BE2C (cell line): Measurements from ENCODE around the gene LDLRAD3.

Source experiments
- DNase-seq: peaks from one replicate; pipeline ENCODE4 v3.0.0-alpha.2; 2020
- H3K27me3 ChIP-seq: fragments of 250-450 bp; sonication (Bioruptor Pico); 2 replicates; pipeline ENCODE4 v1.5.1; 2020; ENCODE audit warnings: mild to moderate bottlenecking
- H3K36me3 ChIP-seq: fragments of 250-450 bp; sonication (Bioruptor Pico); 2 replicates; pipeline ENCODE4 v1.5.1; 2020; ENCODE audit warnings: mild to moderate bottlenecking
- H3K4me1 ChIP-seq: fragments of 250-450 bp; sonication (Bioruptor Pico); 2 replicates; pipeline ENCODE4 v1.5.1; 2020
- H3K4me3 ChIP-seq: 2 replicates; pipeline ENCODE4 v1.5.1; 2011; ENCODE audit warnings: low read depth, low read length
- H3K9me3 ChIP-seq: fragments of 250-450 bp; sonication (Bioruptor Pico); 2 replicates; pipeline ENCODE4 v1.5.1; 2020
- CTCF ChIP-seq: IDR thresholded peaks from 2 replicates; pipeline ENCODE4 v1.5.1; 2012; ENCODE audit warnings: mild to moderate bottlenecking, low read depth, low read length

The LDLRAD3 gene

GRCh38 chr11:36273110-36273509, 329.2 kb downstream of the LDLRAD3 start:
- H3K36me3 ChIP-seq: no peaks in the 10 kb centered on the region; the same call in 1 of the 2 replicates
- DNase-seq: no peak
- no peak for TF ChIP-seq CTCF
- no peak overlapping the region for H3K4me3 ChIP-seq
- no peaks in the 10 kb centered on the region for H3K27me3 ChIP-seq
- H3K4me1 ChIP-seq: no peaks in the 10 kb centered on the region; the same call in 1 of the 2 replicates
- H3K9me3 ChIP-seq: no peaks in the 10 kb centered on the region

GRCh38 chr11:36274414-36274813, 330.6 kb downstream of the LDLRAD3 start:
- no peaks in the 10 kb centered on the region for H3K27me3 ChIP-seq
- DNase-seq: no peak
- H3K4me3 ChIP-seq: no peak overlapping the region
- H3K9me3 ChIP-seq: no peaks in the 10 kb centered on the region
- no peaks in the 10 kb centered on the region; the same call in 1 of the 2 replicates for H3K36me3 ChIP-seq
- no peaks in the 10 kb centered on the region; the same call in 1 of the 2 replicates for H3K4me1 ChIP-seq
- no peak for TF ChIP-seq CTCF

GRCh38 chr11:36278531-36279282, 334.8 kb downstream of the LDLRAD3 start:
- Histone ChIP-seq H3K4me3 (no peak overlapping the region), H3K9me3 (no peaks in the 10 kb centered on the region), H3K4me1 (no peaks in the 10 kb centered on the region), H3K36me3 (no peaks in the 10 kb centered on the region), H3K27me3 (no peaks in the 10 kb centered on the region)
- no peak for TF ChIP-seq CTCF
- no peak for DNase-seq

- H3K9me3 ChIP-seq: no peaks in the 10 kb centered on the region
- DNase-seq: no peak
- H3K4me1 ChIP-seq: no peaks in the 10 kb centered on the region
- no peaks in the 10 kb centered on the region for H3K36me3 ChIP-seq
- no peak overlapping the region for H3K4me3 ChIP-seq
- no peaks in the 10 kb centered on the region for H3K27me3 ChIP-seq
- no peak for TF ChIP-seq CTCF
Measured at GRCh38 chr11:36280531-36280930, 336.7 kb downstream of the LDLRAD3 start.
